OCI-LY1 (cell line): ENCODE measurements around the gene SPATA18.

ENCODE experiments used
- H2AFZ ChIP-seq: fragments of 200-600 bp; sonication (generic), shearing (Covaris generic); 2 replicates; pipeline ENCODE4 v1.6.0; 2014; ENCODE audit warnings: antibody characterized with exemption, mild to moderate bottlenecking, low read length
- H3F3A ChIP-seq: fragments of 200-600 bp; sonication (generic), shearing (Covaris generic); 2 replicates; pipeline ENCODE4 v1.6.0; 2014; ENCODE audit warnings: mild to moderate bottlenecking, antibody characterized with exemption, low read length, moderate library complexity; ENCODE audit not compliant: insufficient read depth
- H3K27ac ChIP-seq: fragments of 200-600 bp; sonication (generic); 2 replicates; pipeline ENCODE4 v1.5.1; 2014; ENCODE audit warnings: low read length, mixed run types, mild to moderate bottlenecking, low read depth; ENCODE audit not compliant: poor library complexity, severe bottlenecking
- H3K27me3 ChIP-seq: fragments of 200-600 bp; sonication (generic); 2 replicates; pipeline ENCODE4 v1.6.0; 2014; ENCODE audit warnings: antibody characterized with exemption, mild to moderate bottlenecking, low read length, moderate library complexity; ENCODE audit not compliant: insufficient read depth
- H3K36me3 ChIP-seq: fragments of 200-600 bp; sonication (generic); 2 replicates; pipeline ENCODE4 v1.6.1; 2014; ENCODE audit warnings: mild to moderate bottlenecking, antibody characterized with exemption, low read length, moderate library complexity, mixed read lengths; ENCODE audit not compliant: insufficient read depth
- H3K4me1 ChIP-seq: fragments of 200-600 bp; sonication (generic); 2 replicates; pipeline ENCODE4 v1.5.1; 2014; ENCODE audit warnings: mild to moderate bottlenecking, low read length, moderate library complexity; ENCODE audit not compliant: insufficient read depth, severe bottlenecking
- H3K4me2 ChIP-seq: fragments of 200-600 bp; sonication (generic), shearing (Covaris generic); 2 replicates; pipeline ENCODE4 v1.6.1; 2014; ENCODE audit warnings: low read length
- H3K4me3 ChIP-seq: fragments of 200-600 bp; sonication (generic); 2 replicates; pipeline ENCODE4 v1.5.1; 2014; ENCODE audit warnings: low read length, low read depth, mild to moderate bottlenecking, mixed read lengths; ENCODE audit not compliant: poor library complexity, severe bottlenecking
- H3K79me2 ChIP-seq: fragments of 200-600 bp; shearing (Covaris generic); 2 replicates; pipeline ENCODE4 v1.6.1; 2016; ENCODE audit warnings: mixed run types, low read length, mixed read lengths; ENCODE audit not compliant: insufficient read depth
- H3K9ac ChIP-seq: fragments of 200-600 bp; sonication (generic), shearing (Covaris generic); 2 replicates; pipeline ENCODE4 v1.6.1; 2014; ENCODE audit warnings: mild to moderate bottlenecking, low read length, mixed read lengths
- H3K9me2 ChIP-seq: fragments of 200-600 bp; sonication (generic), shearing (Covaris generic); 2 replicates; pipeline ENCODE4 v1.6.1; 2014; ENCODE audit warnings: low read depth, mild to moderate bottlenecking, low read length, mixed read lengths
- H3K9me3 ChIP-seq: fragments of 200-600 bp; shearing (Covaris generic); 2 replicates; pipeline ENCODE4 v1.6.1; 2014; ENCODE audit warnings: low read length, mixed read lengths
- H4K20me1 ChIP-seq: fragments of 200-600 bp; sonication (generic), shearing (Covaris generic); 2 replicates; pipeline ENCODE4 v1.6.0; 2016; ENCODE audit warnings: mild to moderate bottlenecking, low read length; ENCODE audit not compliant: insufficient read depth
- CTCF ChIP-seq: fragments of 200-600 bp; sonication (generic), shearing (Covaris generic); IDR thresholded peaks from 2 replicates; pipeline ENCODE4 v1.5.1; 2017; ENCODE audit warnings: mild to moderate bottlenecking, antibody characterized with exemption, low read length, moderate library complexity, mixed read lengths
- EZH2 ChIP-seq: fragments of 200-600 bp; sonication (generic), shearing (Covaris generic); IDR thresholded peaks from 2 replicates; pipeline ENCODE4 v1.8.0; 2017; ENCODE audit warnings: borderline replicate concordance, mixed run types, mild to moderate bottlenecking, antibody characterized with exemption, low read length, moderate library complexity, mixed read lengths

SPATA18 gene

GRCh38 chr4:52103319-52103718 lies 52.2 kb downstream of the SPATA18 start:
- TF ChIP-seq CTCF (no peak), EZH2 (no peak)
- no peak overlapping the region for H2AFZ ChIP-seq
- H3K27ac ChIP-seq, result no peak overlapping the region
- H3K27me3 ChIP-seq, result no peaks in the 10 kb centered on the region
- H3K4me3 ChIP-seq, result no peak overlapping the region
- no peaks in the 10 kb centered on the region for H3K79me2 ChIP-seq
- no peak overlapping the region for H3K4me2 ChIP-seq
- H4K20me1 ChIP-seq, result no peaks in the 10 kb centered on the region
- no peaks in the 10 kb centered on the region for H3K9me2 ChIP-seq
- no peaks in the 10 kb centered on the region for H3F3A ChIP-seq
- H3K36me3 ChIP-seq, result no peaks in the 10 kb centered on the region
- H3K9ac ChIP-seq, result no peak overlapping the region
- no peaks in the 10 kb centered on the region for H3K4me1 ChIP-seq
- no peaks in the 10 kb centered on the region for H3K9me3 ChIP-seq

GRCh38 chr4:52105276-52105675 lies 54.2 kb downstream of the SPATA18 start:
- Histone ChIP-seq H3K9me3 (no peaks in the 10 kb centered on the region), H3K27ac (no peak overlapping the region), H3K36me3 (no peaks in the 10 kb centered on the region), H3K79me2 (no peaks in the 10 kb centered on the region), H3K4me3 (no peak overlapping the region), H3K27me3 (no peaks in the 10 kb centered on the region), H3K9ac (no peak overlapping the region), H3F3A (no peaks in the 10 kb centered on the region), H3K9me2 (no peaks in the 10 kb centered on the region), H3K4me1 (no peaks in the 10 kb centered on the region), H4K20me1 (no peaks in the 10 kb centered on the region), H3K4me2 (no peak overlapping the region), H2AFZ (no peak overlapping the region)
- TF ChIP-seq CTCF (no peak), EZH2 (no peak)

- Histone ChIP-seq H3K9me2 (no peaks in the 10 kb centered on the region), H3K27me3 (no peaks in the 10 kb centered on the region), H3F3A (no peaks in the 10 kb centered on the region), H3K9me3 (no peaks in the 10 kb centered on the region), H3K9ac (no peak overlapping the region), H3K27ac (no peak overlapping the region), H3K4me2 (no peak overlapping the region), H2AFZ (no peak overlapping the region), H3K79me2 (no peaks in the 10 kb centered on the region), H3K4me3 (no peak overlapping the region), H4K20me1 (no peaks in the 10 kb centered on the region), H3K4me1 (no peaks in the 10 kb centered on the region), H3K36me3 (no peaks in the 10 kb centered on the region)
- TF ChIP-seq EZH2 (no peak), CTCF (no peak)
These were observed 55.1 kb downstream of the SPATA18 start for GRCh38 chr4:52106191-52106590.
